ENCODE results near the gene SEC11C.

GRCh38 chr18:59148192-59148591 lies 8.5 kb downstream of the SEC11C start:
- TF ChIP-seq, protein P1, sequence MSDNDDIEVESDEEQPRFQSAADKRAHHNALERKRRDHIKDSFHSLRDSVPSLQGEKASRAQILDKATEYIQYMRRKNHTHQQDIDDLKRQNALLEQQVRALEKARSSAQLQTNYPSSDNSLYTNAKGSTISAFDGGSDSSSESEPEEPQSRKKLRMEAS (IDR thresholded peaks at IDR 0.05; ENCODE audit: low read depth, low read length): no peak
- no peak for TF ChIP-seq CTCF (IDR thresholded peaks at IDR 0.05; ENCODE audit: low read depth, low read length)
- TF ChIP-seq POLR2A (IDR thresholded peaks at IDR 0.05; ENCODE audit: extremely low read depth, insufficient read length): no peak
- no peak for TF ChIP-seq MYC (IDR thresholded peaks at IDR 0.05; ENCODE audit: low read depth, low read length)

Data from NB4 (cell line).